Anterior cingulate cortex (tissue), 58 donors: Measurements from ENCODE around the gene NCBP3.
"Not testable (repeated sequence)": the region's sequence is repeated elsewhere in the genome, so short reads cannot be mapped to it uniquely, and the experiment has no call there.

Source experiments
- DNase-seq, 58 donors: peaks; one replicate each; lab custom pipeline; 2025; lab: John Stamatoyannopoulos, UW

NCBP3 gene

GRCh38 chr17:3884188-3884587 lies 38.1 kb upstream of the NCBP3 start:
- peak in 3 of 58 donors; percentile 16 to 24 (median 23) for DNase-seq

GRCh38 chr17:3882276-3882675 lies 36.2 kb upstream of the NCBP3 start:
- DNase-seq = no peak

GRCh38 chr17:3880983-3881382 lies 34.9 kb upstream of the NCBP3 start:
- no peak for DNase-seq

- no peak for DNase-seq
Observed at GRCh38 chr17:3879591-3880417, 33.8 kb upstream of the NCBP3 start.

GRCh38 chr17:3879186-3879585 lies 33.1 kb upstream of the NCBP3 start:
- peak in 18 of 58 donors; percentile 6 to 63 (median 24) for DNase-seq

- DNase-seq = no peak
Observed at GRCh38 chr17:3877220-3877619, 31.2 kb upstream of the NCBP3 start.

- no peak for DNase-seq
Observed at GRCh38 chr17:3875317-3875716, 29.3 kb upstream of the NCBP3 start.

- no peak for DNase-seq
Observed at GRCh38 chr17:3873862-3874261, 27.8 kb upstream of the NCBP3 start.

- DNase-seq = no peak
Observed at GRCh38 chr17:3870871-3871306, 24.8 kb upstream of the NCBP3 start.

GRCh38 chr17:3867606-3868005 lies 21.6 kb upstream of the NCBP3 start:
- DNase-seq = no peak

- DNase-seq = peak in 1 of 58 donors; percentile 1
Observed at GRCh38 chr17:3867106-3867505, 21.1 kb upstream of the NCBP3 start.

- DNase-seq = peak in 38 of 58 donors; percentile 9 to 65 (median 30)
Observed at GRCh38 chr17:3866276-3866675, 20.2 kb upstream of the NCBP3 start.

GRCh38 chr17:3865176-3865575 lies 19.1 kb upstream of the NCBP3 start:
- DNase-seq = peak in 29 of 58 donors; percentile 8 to 63 (median 30)

- no peak for DNase-seq
Observed at GRCh38 chr17:3864534-3864933, 18.5 kb upstream of the NCBP3 start.

GRCh38 chr17:3861761-3862681 lies 16.0 kb upstream of the NCBP3 start:
- DNase-seq = no peak

- no peak for DNase-seq
Observed at GRCh38 chr17:3860939-3861700, 15.1 kb upstream of the NCBP3 start.

- no peak for DNase-seq
Observed at GRCh38 chr17:3859940-3860339, 13.9 kb upstream of the NCBP3 start.

GRCh38 chr17:3857261-3858105 lies 11.4 kb upstream of the NCBP3 start:
- no peak for DNase-seq

- not testable (repeated sequence) for DNase-seq
Observed at GRCh38 chr17:3854204-3854603, 8.2 kb upstream of the NCBP3 start.

GRCh38 chr17:3852561-3852960 lies 6.5 kb upstream of the NCBP3 start:
- peak in 10 of 58 donors; percentile 2 to 39 (median 23) for DNase-seq
